NCI-H510A (cell line): ENCODE data around the gene CREM.

ENCODE experiments used
- DNase-seq: peaks from one replicate; lab custom pipeline; 2025; lab: John Stamatoyannopoulos, UW

The CREM gene

GRCh38 chr10:35219891-35220890 lies 93.5 kb downstream of the CREM start:
- no peak for DNase-seq

GRCh38 chr10:35223016-35223415 lies 96.4 kb downstream of the CREM start:
- no peak for DNase-seq

GRCh38 chr10:35224045-35224740 lies 97.5 kb downstream of the CREM start:
- no peak for DNase-seq

DNA sequence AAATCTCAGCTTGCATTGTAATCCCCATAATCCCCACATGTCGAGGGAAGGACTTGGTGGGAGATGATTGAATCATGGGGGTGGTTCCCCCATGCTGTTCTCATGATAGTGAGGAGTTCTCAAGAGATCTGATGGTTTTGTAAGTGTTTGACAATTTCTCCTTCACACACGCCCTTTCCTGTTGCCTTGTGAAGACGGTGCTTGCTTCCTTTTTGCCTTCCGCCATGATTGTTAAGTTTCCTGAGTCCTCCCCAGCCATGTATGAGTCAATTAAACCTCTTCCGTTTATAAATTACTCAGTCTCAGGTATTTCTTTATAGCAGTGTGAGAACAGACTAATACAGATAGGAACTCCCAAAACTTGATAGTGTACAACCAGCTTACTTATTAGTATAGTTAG lies 98.6 kb downstream of the CREM start:
- DNase-seq: no peak

GRCh38 chr10:35226507-35226906 lies 99.9 kb downstream of the CREM start:
- no peak for DNase-seq

- no peak for DNase-seq
These were observed 101.4 kb downstream of the CREM start for GRCh38 chr10:35228058-35228457.

DNA sequence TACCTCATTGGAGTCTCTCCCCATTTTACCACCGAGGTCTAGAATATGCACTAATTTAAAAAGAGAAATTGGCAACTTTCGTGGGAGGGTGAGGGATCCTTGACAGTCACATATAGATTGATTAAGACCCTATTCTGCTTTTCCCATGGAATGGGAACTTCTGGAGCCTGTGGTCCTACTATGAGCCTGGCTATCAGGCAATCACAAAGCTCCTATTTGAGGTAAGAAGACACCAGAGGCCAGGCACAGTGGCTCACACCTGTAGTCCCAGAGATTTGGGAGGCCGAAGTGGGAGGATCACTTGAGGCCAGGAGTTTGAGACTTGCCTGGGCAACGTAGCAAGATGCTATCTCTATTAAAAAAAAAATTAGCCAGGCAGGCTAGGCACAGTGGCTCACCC lies 105.0 kb downstream of the CREM start:
- DNase-seq: no peak

DNA sequence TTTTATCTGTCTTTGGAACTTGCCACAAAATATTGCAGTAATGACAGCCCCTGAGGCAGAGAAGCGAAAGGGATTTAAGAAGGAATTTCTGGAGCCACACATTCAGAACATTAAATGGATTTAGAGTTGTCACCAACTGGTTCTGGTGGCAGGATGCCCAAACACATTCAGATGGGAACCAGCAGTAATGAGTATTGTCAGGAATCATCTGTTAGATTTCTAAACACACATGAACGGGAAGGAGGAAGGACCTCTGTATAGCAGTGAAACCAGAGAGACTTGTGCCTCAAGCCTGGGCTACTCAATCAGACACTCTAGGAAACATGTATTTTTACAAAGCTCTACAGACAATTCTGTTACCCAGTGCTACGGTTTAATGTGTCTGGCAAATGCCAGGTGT lies 105.9 kb downstream of the CREM start:
- DNase-seq: no peak

- DNase-seq: no peak
These were observed 107.4 kb downstream of the CREM start for GRCh38 chr10:35234073-35234472.

- no peak for DNase-seq
These were observed 110.1 kb downstream of the CREM start for GRCh38 chr10:35236739-35237138.

DNA sequence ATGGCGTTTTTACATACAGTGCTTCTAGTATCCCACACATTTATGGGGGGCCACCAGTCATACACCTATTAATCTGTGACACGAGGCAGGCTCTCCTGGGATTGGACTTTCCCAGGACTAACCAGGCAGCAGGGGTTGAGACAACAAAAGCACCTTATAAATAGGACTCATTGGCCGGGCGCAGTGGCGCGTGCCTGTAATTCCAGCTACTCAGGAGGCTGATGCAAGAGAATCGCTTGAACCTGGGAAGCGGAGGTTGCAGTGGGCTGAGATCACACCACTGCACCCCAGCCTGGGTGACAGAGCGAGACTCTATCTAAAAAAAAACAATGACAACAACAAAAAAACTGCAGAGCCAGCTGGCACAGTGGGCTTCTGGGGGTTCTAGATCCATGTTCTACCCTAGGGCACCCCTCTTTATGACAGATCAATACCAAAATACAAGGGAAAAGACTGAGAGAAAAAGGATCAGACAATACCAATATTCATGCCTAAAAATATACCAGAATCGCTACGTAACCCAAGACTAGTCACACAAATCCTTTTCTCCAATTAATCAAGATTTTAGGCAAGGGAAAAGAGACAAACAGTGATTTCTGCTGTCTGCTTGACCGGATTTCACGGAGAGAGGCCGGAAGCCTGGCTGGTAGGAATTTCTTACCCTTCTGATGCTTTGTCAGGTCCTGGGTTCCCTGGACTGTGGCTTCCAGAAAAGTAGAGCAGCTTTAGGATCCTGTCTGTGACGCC lies 111.3 kb downstream of the CREM start:
- no peak for DNase-seq

GRCh38 chr10:35244549-35244948 lies 117.9 kb downstream of the CREM start:
- DNase-seq: no peak

GRCh38 chr10:35246770-35247343 lies 120.2 kb downstream of the CREM start:
- DNase-seq: no peak

DNA sequence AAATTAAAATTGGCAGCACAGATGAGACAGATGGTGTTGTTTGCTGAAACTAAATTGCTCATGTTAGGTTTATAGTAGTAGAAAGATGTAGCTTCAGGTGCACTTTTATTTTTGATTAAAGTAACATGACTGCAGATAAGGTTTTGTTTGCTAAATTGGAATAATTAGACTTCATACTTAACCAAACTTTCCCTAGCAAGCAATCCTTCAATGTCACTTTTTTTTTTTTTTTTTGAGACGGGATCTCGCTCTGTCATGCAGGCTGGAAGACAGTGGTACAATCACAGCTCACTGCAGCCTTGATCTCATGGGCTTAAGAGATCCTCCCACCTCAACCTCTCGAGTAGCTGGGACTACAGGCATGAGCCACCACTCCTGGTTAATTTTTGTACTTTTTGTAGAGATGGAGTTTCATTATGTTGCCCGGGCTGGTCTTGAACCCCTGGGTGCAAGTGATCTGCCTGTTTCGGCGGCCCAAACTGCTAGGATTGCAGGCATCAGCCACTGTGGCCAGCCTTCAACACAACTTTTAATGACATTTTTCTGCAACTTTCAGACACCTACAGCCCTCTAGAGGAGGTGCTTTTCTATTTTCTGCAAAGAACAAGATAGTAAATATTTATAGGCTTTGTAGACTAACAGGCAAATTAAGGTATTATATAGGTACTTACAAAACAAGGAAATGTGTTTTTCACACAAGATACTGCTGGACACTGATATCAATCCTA lies 124.9 kb downstream of the CREM start:
- DNase-seq: no peak

GRCh38 chr10:35257057-35257983 lies 130.7 kb downstream of the CREM start:
- DNase-seq: no peak

DNA sequence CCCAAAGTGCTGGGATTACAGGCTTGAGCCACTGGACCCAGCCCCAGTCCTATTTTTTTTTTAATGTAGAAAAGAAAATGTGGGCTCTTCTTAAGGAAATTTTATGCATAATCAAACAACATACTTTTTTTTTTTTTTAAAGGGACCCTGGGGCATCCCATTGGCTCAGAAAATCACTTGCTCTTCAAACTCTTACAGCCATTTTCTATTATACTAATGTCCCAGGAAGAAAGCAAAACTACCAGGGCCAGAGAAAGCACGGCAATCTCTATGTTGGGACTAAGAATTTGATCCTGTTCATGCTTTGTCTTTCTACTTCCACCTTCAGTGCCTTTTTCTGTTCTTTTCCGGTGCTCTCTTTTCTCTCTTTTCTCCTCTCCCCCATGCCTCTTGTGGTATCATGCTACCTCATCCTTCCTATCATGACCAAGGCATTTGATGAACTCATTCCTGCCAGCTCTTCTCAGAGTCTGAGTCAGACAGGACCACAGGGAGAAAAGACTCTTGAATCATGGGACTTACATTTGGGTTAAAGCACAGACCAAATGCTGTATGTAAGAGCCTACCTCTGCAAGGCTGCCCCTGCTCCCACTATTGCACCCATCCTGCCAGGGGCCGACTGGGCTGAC lies 133.2 kb downstream of the CREM start:
- no peak for DNase-seq

DNA sequence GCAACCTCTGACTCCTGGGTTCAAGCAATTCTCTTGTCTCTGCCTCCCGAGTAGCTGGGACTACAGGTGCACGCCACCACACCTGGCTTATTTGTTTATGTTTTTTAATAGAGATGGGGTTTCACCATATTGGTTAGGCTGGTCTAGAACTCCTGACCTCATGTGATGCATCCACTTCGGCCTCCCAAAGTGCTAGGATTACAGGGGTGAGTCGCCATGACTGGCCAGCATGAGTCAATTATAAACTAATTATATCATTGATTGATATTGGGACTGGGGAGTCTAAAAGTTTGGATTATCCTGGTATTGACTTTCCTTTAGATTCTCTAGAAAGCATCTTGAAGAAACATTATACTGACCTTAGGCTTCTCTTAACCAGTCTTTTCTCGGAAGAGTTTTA lies 135.8 kb downstream of the CREM start:
- DNase-seq: no peak
